HG02840 (cell line): Measurements from ENCODE around the gene OLFM1.
"Not testable (repeated sequence)": the region's sequence is repeated elsewhere in the genome, so short reads cannot be mapped to it uniquely, and the experiment has no call there.

ENCODE experiments used
- ATAC-seq: cut with Tn5 transposase; IDR thresholded peaks from one replicate; pipeline ENCODE4 v1.9.1; 2021; ENCODE audit warnings: mild to moderate bottlenecking, moderate library complexity, moderate number of reproducible peaks; ENCODE audit not compliant: unreplicated experiment, low FRiP score

Gene OLFM1

GRCh38 chr9:135056541-135056940 lies 30.9 kb upstream of the OLFM1 start:
- ATAC-seq, result no peak

GRCh38 chr9:135060461-135061116 lies 26.9 kb upstream of the OLFM1 start:
- ATAC-seq, result no peak

GRCh38 chr9:135061441-135061840 lies 26.0 kb upstream of the OLFM1 start:
- ATAC-seq, result no peak

- no peak for ATAC-seq
Measured at GRCh38 chr9:135062254-135062653, 25.2 kb upstream of the OLFM1 start.

- ATAC-seq, result not testable (repeated sequence)
Measured at GRCh38 chr9:135063466-135063865, 24.0 kb upstream of the OLFM1 start.

GRCh38 chr9:135063888-135064287 lies 23.6 kb upstream of the OLFM1 start:
- ATAC-seq, result not testable (repeated sequence)

GRCh38 chr9:135065151-135065550 lies 22.3 kb upstream of the OLFM1 start:
- no peak for ATAC-seq

GRCh38 chr9:135065804-135066203 lies 21.7 kb upstream of the OLFM1 start:
- no peak for ATAC-seq

- no peak for ATAC-seq
Measured at GRCh38 chr9:135066291-135066690, 21.2 kb upstream of the OLFM1 start.

- ATAC-seq, result no peak
Measured at GRCh38 chr9:135067096-135067710, 20.3 kb upstream of the OLFM1 start.

- no peak for ATAC-seq
Measured at GRCh38 chr9:135068776-135069415, 18.6 kb upstream of the OLFM1 start.

- ATAC-seq, result no peak
Measured at GRCh38 chr9:135069558-135070197, 17.8 kb upstream of the OLFM1 start.

- no peak for ATAC-seq
Measured at GRCh38 chr9:135070198-135070951, 17.1 kb upstream of the OLFM1 start.

- no peak for ATAC-seq
Measured at GRCh38 chr9:135070964-135071735, 16.3 kb upstream of the OLFM1 start.

- no peak for ATAC-seq
Measured at GRCh38 chr9:135073081-135073740, 14.3 kb upstream of the OLFM1 start.

- no peak for ATAC-seq
Measured at GRCh38 chr9:135073741-135074305, 13.6 kb upstream of the OLFM1 start.

- ATAC-seq, result no peak
Measured at GRCh38 chr9:135074354-135075233, 12.9 kb upstream of the OLFM1 start.
